ENCODE results near the gene VKORC1L1. TPM values are rescaled to one million over a fixed set of nuclear protein-coding genes. Genes with fewer than 3 reads are reported as not detected.
"Not testable (repeated sequence)": the region's sequence is repeated elsewhere in the genome, so short reads cannot be mapped to it uniquely, and the experiment has no call there.

The VKORC1L1 gene
- total RNA-seq, 2 donors from 2014 or later = 18.2 to 24.0 TPM

DNA sequence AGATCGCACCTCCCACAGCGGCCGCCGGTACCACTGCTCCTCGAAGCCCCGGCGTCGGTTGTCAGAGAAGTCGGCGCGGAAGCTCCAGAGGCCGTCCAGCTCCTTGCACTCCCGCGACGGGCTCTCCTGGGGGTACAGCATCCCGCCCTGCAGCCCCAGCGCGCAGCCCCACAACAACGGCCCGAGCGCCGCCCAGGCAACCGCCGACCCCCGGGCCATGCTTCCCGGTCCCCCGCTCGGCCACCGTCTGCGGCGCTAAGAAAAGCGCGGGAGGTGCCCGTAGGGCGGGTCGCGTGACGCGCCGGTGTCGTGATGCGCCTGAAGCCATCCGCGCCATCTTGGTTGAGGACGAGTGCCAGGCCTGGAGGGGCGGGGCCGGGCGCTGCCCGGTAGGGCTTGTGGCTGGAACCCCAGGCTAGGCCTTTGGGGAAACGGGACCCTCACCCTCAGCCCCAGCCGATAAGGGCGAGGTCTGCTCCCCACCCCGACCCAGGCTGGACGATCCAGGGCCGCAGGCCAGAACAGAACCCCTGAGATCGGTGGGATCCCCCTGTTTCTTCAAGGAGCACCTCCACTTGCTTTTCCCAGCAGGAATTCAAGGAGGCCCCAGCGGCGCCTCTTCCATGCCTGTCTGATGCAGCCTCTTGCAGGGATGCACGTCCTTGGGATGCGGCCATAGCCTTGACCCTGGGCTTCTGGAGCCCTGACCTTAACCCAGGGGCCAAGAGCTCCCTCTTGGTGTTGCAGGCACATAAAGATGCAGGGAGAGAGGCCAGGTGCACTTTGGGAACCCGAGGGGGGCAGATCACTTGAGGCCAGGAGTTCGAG is 109.3 kb downstream of the VKORC1L1 start, which contains the start of gene GUSB:
Gene GUSB (minus strand): TSS at position 249 of the 828 bp plus-strand sequence. CDS start 30 bp downstream, at position 219.
- peak within 1 kb of the TSS; percentile 75 to 86 for H3K27ac Mint-ChIP-seq
- peaks cover 6 to 10% of the 10 kb centered on the region in 2 donors for H3K4me1 Mint-ChIP-seq (ENCODE audit: low read depth in 2 of 2)
- no peaks in the 10 kb centered on the region for H3K9me3 Mint-ChIP-seq
- no peaks in the 10 kb centered on the region for H3K36me3 Mint-ChIP-seq
- no peaks in the 10 kb centered on the region for H3K27me3 Mint-ChIP-seq
- DNase-seq (ENCODE audit: low spot score) (peak; percentile 92), ATAC-seq (peak; percentile 91 to 93)
- H3K4me3 Mint-ChIP-seq = peak within 1 kb of the TSS; percentile 80

DNA sequence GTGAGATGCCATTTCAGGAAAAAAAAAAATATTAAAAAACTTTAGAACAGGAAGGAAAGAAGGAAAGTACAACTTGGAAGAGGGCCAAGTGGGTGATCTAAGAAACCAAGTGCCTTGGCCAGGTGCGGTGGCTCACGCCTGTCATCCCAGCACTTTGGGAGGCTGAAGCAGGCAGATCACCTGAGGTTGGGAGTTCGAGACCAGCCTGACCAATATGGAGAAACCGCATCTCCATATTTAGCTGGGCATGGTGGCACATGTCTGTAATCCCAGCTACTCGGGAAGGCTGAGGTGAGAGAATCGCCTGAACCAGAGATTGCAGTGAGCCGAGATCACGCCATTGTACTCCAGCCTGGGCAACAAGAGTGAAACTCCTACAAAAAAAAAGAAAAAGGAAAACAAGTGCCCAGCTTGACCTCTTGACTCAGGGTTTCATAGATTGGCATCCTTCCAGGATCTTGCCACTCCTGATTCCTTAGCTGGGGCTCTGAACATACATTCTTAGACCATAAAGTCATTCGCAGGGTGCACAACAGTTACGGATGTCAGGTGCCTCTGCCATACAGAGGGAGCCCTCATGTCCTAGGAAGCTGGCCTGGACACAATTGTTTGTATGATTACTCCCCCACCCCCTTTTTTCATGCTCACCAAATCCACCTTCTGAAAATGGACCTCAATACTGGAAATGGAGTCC is 111.2 kb downstream of the VKORC1L1 start:
- ATAC-seq (no peak), DNase-seq (ENCODE audit: low spot score) (no peak)
- Mint-ChIP-seq H3K4me1 (ENCODE audit: low read depth in 2 of 2) (peaks cover 6 to 7% of the 10 kb centered on the region in 2 donors), H3K9me3 (no peaks in the 10 kb centered on the region), H3K4me3 (no peak overlapping the region), H3K36me3 (no peaks in the 10 kb centered on the region), H3K27me3 (no peaks in the 10 kb centered on the region), H3K27ac (no peak overlapping the region)

DNA sequence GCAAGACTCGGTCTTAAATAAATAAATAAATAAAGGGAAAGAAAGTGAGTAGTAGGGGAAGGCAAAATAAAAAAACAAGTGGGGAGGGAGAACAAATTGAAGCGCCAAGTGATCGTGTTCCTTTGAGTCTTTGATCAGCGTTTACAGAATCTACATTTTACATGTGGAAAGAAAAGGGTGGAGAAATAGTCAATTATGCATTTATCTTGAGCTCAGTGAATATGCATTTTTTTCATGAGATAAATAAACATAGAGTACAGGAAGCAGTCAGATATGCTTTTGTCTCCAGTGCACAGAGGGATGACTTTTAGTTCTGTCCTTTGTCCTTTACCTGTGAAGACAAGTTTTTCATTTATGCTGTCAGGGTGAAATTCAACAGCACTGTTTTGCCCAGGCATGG is 115.2 kb downstream of the VKORC1L1 start:
- Mint-ChIP-seq H3K27me3 (no peaks in the 10 kb centered on the region), H3K9me3 (no peaks in the 10 kb centered on the region), H3K27ac (no peak overlapping the region), H3K36me3 (no peaks in the 10 kb centered on the region), H3K4me1 (ENCODE audit: low read depth in 2 of 2) (no peaks in the 10 kb centered on the region), H3K4me3 (no peak overlapping the region)
- DNase-seq (ENCODE audit: low spot score) (no peak), ATAC-seq (no peak)

DNA sequence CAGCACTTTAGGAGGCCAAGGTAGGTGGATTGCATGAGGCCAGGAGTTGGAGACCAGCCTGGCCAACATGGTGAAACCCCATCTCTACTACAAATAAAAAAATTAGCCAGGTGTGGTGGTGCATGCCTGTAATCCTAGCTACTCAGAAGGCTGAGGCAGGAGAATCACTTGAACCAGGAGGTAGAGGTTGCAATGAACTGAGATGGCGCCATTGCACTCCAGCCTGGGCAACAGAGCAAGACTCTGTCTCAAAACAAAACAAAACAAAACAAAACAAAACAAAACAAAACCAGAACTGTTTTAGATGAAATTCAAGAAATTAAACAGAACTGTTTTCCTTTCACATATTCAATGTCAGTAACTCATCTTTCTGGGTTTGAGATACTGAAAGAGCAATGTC is 115.6 kb downstream of the VKORC1L1 start:
- not testable (repeated sequence) for DNase-seq (ENCODE audit: low spot score); H3K4me3 Mint-ChIP-seq; H3K4me1 Mint-ChIP-seq (ENCODE audit: low read depth in 2 of 2); H3K27me3 Mint-ChIP-seq; H3K36me3 Mint-ChIP-seq; H3K9me3 Mint-ChIP-seq; H3K27ac Mint-ChIP-seq; ATAC-seq

DNA sequence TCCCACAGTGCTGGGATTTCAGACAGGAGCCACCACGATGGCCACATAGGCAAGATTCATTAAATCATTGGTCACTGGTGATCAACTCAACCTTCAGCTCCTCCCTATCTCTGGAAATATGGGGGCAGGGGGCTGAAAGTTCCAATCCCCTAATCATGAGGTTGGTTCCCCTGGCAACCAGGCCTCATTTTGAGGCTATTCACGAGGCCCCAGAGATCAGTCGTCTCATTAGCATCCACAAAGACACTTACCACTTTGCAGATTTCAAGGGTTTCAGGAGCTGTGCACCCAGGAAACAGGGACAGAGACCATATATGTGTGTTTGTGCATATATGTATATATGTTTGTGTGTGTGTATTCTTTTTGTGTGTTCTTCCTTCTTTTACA is 116.8 kb downstream of the VKORC1L1 start:
- ATAC-seq (no peak), DNase-seq (ENCODE audit: low spot score) (no peak)
- H3K27ac Mint-ChIP-seq = no peak overlapping the region
- H3K27me3 Mint-ChIP-seq = peaks cover 0 to 3% of the 10 kb centered on the region in 2 donors
- no peaks in the 10 kb centered on the region for H3K4me1 Mint-ChIP-seq (ENCODE audit: low read depth in 2 of 2)
- no peaks in the 10 kb centered on the region for H3K36me3 Mint-ChIP-seq
- no peak overlapping the region for H3K4me3 Mint-ChIP-seq
- H3K9me3 Mint-ChIP-seq = no peaks in the 10 kb centered on the region

DNA sequence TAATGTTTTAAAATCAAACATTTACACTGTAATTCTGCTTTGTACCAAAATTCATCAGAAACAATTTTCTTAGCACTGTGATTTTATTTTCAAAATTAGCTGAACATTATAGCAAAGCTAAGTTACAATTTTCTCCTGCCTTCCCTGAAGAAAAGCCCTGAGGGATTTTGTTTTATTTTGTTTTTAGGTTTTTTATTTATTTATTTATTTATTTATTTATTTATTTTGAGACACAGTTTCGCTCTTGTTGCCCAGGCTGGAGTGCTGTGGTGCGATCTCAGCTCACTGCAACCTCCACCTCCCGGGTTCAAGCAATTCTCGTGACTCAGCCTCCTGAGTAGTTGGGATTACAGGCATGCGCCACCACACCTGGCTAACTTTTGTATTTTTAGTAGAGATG is 119.0 kb downstream of the VKORC1L1 start:
- not testable (repeated sequence) for H3K9me3 Mint-ChIP-seq; H3K27ac Mint-ChIP-seq; H3K4me3 Mint-ChIP-seq; H3K27me3 Mint-ChIP-seq; H3K36me3 Mint-ChIP-seq; H3K4me1 Mint-ChIP-seq (ENCODE audit: low read depth in 2 of 2); ATAC-seq; DNase-seq (ENCODE audit: low spot score)

DNA sequence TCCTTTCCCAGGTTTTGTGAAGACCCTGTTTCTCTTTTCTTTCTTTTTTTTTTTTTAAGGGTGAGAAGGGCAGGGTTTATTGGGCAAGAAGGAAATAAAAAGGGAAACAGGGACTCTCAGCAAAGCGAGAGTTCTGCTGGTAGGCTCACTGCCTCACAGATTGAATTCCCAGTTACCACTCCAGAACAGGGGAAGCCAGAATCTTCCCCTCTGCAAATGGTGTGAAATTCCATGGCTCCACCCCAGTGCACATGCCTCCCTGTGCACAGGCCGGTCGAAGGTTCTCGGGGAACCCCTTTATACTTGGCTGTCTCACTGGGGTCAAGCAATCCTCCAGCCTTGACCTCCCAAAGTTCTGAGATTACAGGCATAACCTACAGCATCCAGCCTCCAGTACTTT is 119.7 kb downstream of the VKORC1L1 start:
- no peak overlapping the region for H3K27ac Mint-ChIP-seq
- H3K9me3 Mint-ChIP-seq = no peaks in the 10 kb centered on the region
- no peaks in the 10 kb centered on the region for H3K4me1 Mint-ChIP-seq (ENCODE audit: low read depth in 2 of 2)
- DNase-seq (ENCODE audit: low spot score) = no peak
- no peak for ATAC-seq
- H3K27me3 Mint-ChIP-seq = peaks cover 0 to 3% of the 10 kb centered on the region in 2 donors
- H3K4me3 Mint-ChIP-seq = no peak overlapping the region
- H3K36me3 Mint-ChIP-seq = no peaks in the 10 kb centered on the region

DNA sequence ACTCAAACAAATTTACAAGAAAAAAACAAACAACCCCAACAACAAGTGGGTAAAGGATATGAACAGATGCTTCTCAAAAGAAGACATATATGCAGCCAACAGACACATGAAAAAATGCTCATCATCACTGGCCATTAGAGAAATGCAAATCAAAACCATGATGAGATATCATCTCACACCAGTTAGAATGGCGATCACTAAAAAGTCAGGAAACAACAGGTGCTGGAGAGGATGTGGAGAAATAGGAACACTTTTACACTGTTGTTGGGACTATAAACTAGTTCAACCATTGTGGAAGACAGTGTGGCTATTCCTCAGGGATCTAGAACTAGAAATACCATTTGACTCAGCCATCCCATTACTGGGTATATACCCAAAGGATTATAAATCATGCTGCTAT is 122.1 kb downstream of the VKORC1L1 start:
- H3K4me1 Mint-ChIP-seq (ENCODE audit: low read depth in 2 of 2); H3K27me3 Mint-ChIP-seq; H3K36me3 Mint-ChIP-seq; DNase-seq (ENCODE audit: low spot score); H3K4me3 Mint-ChIP-seq; ATAC-seq; H3K9me3 Mint-ChIP-seq; H3K27ac Mint-ChIP-seq: not testable (repeated sequence)

DNA sequence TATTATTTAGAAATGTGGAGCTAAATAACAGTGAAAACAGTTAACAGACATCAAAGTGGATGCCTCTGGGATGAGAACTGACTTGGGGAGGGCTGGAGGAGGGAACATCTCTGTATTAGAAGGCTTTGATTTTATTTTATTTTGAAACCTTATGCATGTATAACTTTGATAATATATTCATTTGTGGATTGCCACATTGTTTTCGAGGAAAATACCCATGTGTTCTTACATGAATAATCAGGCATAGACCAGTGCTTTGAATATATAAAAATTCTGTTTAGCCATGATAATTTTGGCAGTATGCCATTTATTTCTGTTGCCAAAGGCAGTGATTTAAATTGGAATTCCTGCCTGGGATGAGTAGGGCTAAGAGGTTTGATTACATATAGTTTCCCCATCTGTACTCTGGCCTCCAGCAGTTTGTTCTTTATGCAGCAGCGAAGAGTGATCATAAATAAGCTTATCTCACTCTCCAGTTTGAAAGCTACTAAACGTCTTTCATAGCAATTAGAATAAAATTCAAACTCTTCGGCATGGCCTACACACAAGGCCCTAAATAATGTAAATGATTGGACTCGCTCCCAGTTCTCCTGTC is 128.0 kb downstream of the VKORC1L1 start:
- H3K4me1 Mint-ChIP-seq (ENCODE audit: low read depth in 2 of 2); H3K27ac Mint-ChIP-seq; ATAC-seq; H3K27me3 Mint-ChIP-seq; H3K9me3 Mint-ChIP-seq; H3K36me3 Mint-ChIP-seq; H3K4me3 Mint-ChIP-seq; DNase-seq (ENCODE audit: low spot score): not testable (repeated sequence)

DNA sequence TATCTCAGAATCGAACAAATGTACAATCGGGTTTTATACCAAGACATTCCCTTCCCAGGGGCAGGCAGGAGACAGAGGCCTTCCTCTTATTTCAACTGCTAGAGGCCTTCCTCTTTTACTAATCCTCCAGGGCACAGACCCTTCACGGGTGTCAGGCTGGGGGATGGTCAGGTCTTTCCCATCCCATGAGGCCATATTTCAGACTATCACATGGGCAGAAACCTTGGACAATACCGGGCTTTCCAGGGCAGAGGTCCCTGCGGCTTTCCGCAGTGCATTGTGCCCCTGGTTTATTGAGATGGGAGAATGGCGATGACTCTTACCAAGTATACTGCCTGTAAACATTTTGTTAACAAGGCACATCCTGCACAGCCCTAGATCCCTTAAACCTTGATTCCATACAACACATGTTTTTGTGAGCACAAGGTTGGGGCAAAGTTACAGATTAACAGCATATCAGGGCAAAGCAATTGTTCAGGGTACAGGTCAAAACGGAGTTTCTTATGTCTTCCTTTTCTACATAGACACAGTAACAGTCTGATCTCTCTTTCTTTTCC is 132.3 kb downstream of the VKORC1L1 start:
- H3K9me3 Mint-ChIP-seq; DNase-seq (ENCODE audit: low spot score); H3K4me3 Mint-ChIP-seq; H3K4me1 Mint-ChIP-seq (ENCODE audit: low read depth in 2 of 2); H3K27me3 Mint-ChIP-seq; ATAC-seq; H3K36me3 Mint-ChIP-seq; H3K27ac Mint-ChIP-seq: not testable (repeated sequence)

DNA sequence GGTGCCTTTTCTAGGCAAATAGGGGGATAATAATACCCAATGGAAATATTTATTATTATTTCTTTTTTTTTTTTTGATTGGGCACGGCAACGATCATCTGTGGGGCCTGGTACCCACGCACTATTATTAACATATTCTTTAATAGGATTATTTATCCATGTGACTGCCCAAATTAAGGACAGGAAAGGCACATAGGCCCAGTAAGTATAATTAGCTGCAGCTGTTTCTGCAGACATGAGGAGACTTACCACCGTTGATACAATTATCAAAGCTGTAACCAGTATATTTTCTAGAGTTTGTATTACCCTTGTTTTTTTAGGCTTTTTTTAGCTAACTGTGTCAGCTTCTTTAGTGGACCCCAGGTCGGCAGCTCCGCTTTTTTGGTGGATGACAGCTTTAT is 134.4 kb downstream of the VKORC1L1 start:
- no peaks in the 10 kb centered on the region for H3K36me3 Mint-ChIP-seq
- DNase-seq (ENCODE audit: low spot score) (no peak), ATAC-seq (no peak)
- H3K4me3 Mint-ChIP-seq = no peak overlapping the region
- H3K27ac Mint-ChIP-seq = no peak overlapping the region
- no peaks in the 10 kb centered on the region for H3K9me3 Mint-ChIP-seq
- no peaks in the 10 kb centered on the region for H3K4me1 Mint-ChIP-seq (ENCODE audit: low read depth in 2 of 2)
- H3K27me3 Mint-ChIP-seq = no peaks in the 10 kb centered on the region

Data from natural killer cell treated with Interleukin-12 subunit alpha and Interleukin-12 subunit beta and Interleukin-15 and Interleukin-18, amount 100 ng/mL, for 72 hours (primary cell).